WERI-Rb-1 (cell line): Measurements from ENCODE around the gene AGAP5.
"Not testable (repeated sequence)": the region's sequence is repeated elsewhere in the genome, so short reads cannot be mapped to it uniquely, and the experiment has no call there.

Source experiments
- DNase-seq: peaks from one replicate; pipeline ENCODE4 v3.0.0-alpha.2; 2020
- H3K27ac ChIP-seq: fragments of 250-450 bp; sonication (Bioruptor Pico); 2 replicates; pipeline ENCODE4 v1.5.1; 2020; ENCODE audit warnings: mild to moderate bottlenecking, moderate library complexity
- H3K27me3 ChIP-seq: fragments of 250-450 bp; sonication (Bioruptor Pico); 2 replicates; pipeline ENCODE4 v1.5.1; 2021; ENCODE audit warnings: mild to moderate bottlenecking, low read depth, moderate library complexity; ENCODE audit not compliant: insufficient read depth, severe bottlenecking
- H3K36me3 ChIP-seq: fragments of 250-450 bp; sonication (Bioruptor Pico); 2 replicates; pipeline ENCODE4 v1.5.1; 2020; ENCODE audit warnings: mild to moderate bottlenecking, moderate library complexity
- H3K4me3 ChIP-seq: 2 replicates; pipeline ENCODE4 v1.5.1; 2011; ENCODE audit warnings: low read depth, mild to moderate bottlenecking, control low read depth, low read length
- H3K9me3 ChIP-seq: fragments of 250-450 bp; sonication (Bioruptor Pico); 2 replicates; pipeline ENCODE4 v1.5.1; 2021; ENCODE audit warnings: mild to moderate bottlenecking, moderate library complexity; ENCODE audit not compliant: severe bottlenecking

The AGAP5 gene

GRCh38 chr10:73708122-73708521 lies 10.2 kb upstream of the AGAP5 start:
- not testable (repeated sequence) for H3K27ac ChIP-seq, H3K36me3 ChIP-seq, H3K27me3 ChIP-seq, H3K9me3 ChIP-seq, DNase-seq, H3K4me3 ChIP-seq

GRCh38 chr10:73707628-73708027 lies 9.7 kb upstream of the AGAP5 start:
- H3K4me3 ChIP-seq, H3K36me3 ChIP-seq, H3K27me3 ChIP-seq, H3K27ac ChIP-seq, DNase-seq, H3K9me3 ChIP-seq: not testable (repeated sequence)

GRCh38 chr10:73706488-73706887 lies 8.6 kb upstream of the AGAP5 start:
- DNase-seq, H3K27ac ChIP-seq, H3K27me3 ChIP-seq, H3K9me3 ChIP-seq, H3K36me3 ChIP-seq, H3K4me3 ChIP-seq: not testable (repeated sequence)

GRCh38 chr10:73705506-73706072 lies 7.7 kb upstream of the AGAP5 start:
- DNase-seq, H3K27me3 ChIP-seq, H3K4me3 ChIP-seq, H3K36me3 ChIP-seq, H3K27ac ChIP-seq, H3K9me3 ChIP-seq: not testable (repeated sequence)

- not testable (repeated sequence) for H3K27ac ChIP-seq, H3K27me3 ChIP-seq, H3K9me3 ChIP-seq, DNase-seq, H3K4me3 ChIP-seq, H3K36me3 ChIP-seq
These were observed 6.0 kb upstream of the AGAP5 start for GRCh38 chr10:73703924-73704323.

GRCh38 chr10:73698819-73699218 lies 910 bp upstream of the AGAP5 start:
- not testable (repeated sequence) for DNase-seq, H3K4me3 ChIP-seq, H3K27me3 ChIP-seq, H3K9me3 ChIP-seq, H3K36me3 ChIP-seq, H3K27ac ChIP-seq

- H3K36me3 ChIP-seq, H3K27me3 ChIP-seq, H3K27ac ChIP-seq, H3K9me3 ChIP-seq, H3K4me3 ChIP-seq, DNase-seq: not testable (repeated sequence)
These were observed 2.6 kb downstream of the AGAP5 start for GRCh38 chr10:73695302-73695701.

GRCh38 chr10:73690755-73691154 lies 7.2 kb downstream of the AGAP5 start:
- H3K27me3 ChIP-seq, H3K36me3 ChIP-seq, DNase-seq, H3K27ac ChIP-seq, H3K9me3 ChIP-seq, H3K4me3 ChIP-seq: not testable (repeated sequence)

- not testable (repeated sequence) for H3K27me3 ChIP-seq, H3K9me3 ChIP-seq, H3K27ac ChIP-seq, DNase-seq, H3K4me3 ChIP-seq, H3K36me3 ChIP-seq
These were observed 8.3 kb downstream of the AGAP5 start for GRCh38 chr10:73689596-73689995.

- not testable (repeated sequence) for H3K36me3 ChIP-seq, H3K9me3 ChIP-seq, H3K4me3 ChIP-seq, H3K27me3 ChIP-seq, H3K27ac ChIP-seq, DNase-seq
These were observed 10.3 kb downstream of the AGAP5 start for GRCh38 chr10:73687641-73688040.

GRCh38 chr10:73674546-73674945 lies 23.4 kb downstream of the AGAP5 start:
- DNase-seq, H3K27me3 ChIP-seq, H3K27ac ChIP-seq, H3K36me3 ChIP-seq, H3K9me3 ChIP-seq, H3K4me3 ChIP-seq: not testable (repeated sequence)

GRCh38 chr10:73668378-73668777 lies 29.5 kb downstream of the AGAP5 start:
- H3K9me3 ChIP-seq, H3K4me3 ChIP-seq, DNase-seq, H3K36me3 ChIP-seq, H3K27ac ChIP-seq, H3K27me3 ChIP-seq: not testable (repeated sequence)

GRCh38 chr10:73666153-73666809 lies 31.6 kb downstream of the AGAP5 start:
- H3K27ac ChIP-seq, H3K9me3 ChIP-seq, DNase-seq, H3K4me3 ChIP-seq, H3K36me3 ChIP-seq, H3K27me3 ChIP-seq: not testable (repeated sequence)

- DNase-seq, H3K27me3 ChIP-seq, H3K9me3 ChIP-seq, H3K36me3 ChIP-seq, H3K4me3 ChIP-seq, H3K27ac ChIP-seq: not testable (repeated sequence)
These were observed 32.3 kb downstream of the AGAP5 start for GRCh38 chr10:73665581-73665980.
